Suppressor macrophage treated with lipopolysaccharide for 1 hour (primary cell): ENCODE measurements around the gene TPP1.

ENCODE experiments used
- DNase-seq, 3 donors: peaks; one replicate each; pipeline ENCODE4 v3.0.0-alpha.2; 2020 to 2022

TPP1 gene

DNA sequence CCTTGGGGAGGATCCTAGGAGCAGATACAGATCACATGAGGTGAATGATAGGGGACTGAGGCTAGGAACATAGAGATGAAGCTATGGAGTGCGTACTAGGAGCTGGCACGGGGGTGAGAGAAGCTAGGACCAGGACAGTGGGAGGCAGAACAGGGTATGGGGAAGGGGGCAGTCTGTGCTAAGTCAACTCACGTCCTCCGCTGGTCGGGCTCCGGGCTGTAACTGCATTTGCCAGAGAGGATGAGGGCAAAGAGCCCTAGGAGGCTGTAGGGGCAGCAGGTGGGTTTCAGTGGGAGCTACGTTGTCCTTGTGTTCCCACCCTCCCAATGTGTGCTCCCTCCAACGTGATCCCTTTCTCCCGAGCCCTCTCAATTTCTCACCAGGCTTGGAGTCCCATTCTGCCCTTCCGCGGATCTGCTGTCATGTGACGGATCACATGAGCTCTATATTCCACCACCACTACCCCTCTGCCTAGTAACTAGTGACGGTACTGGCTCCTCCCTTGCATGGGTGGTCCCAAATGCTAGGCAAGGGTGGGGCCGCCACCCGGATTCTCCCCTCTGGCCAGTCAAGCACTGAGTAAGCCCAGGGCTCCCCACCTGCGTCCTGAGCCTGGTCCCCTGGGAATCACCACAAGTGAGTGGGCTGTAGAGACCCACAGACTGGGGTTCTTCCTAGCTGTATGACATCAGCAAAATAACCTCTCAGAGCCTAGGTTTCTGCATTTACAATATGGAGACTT lies at the start of gene TPP1:
TSS of gene TPP1 (minus strand) at position 419 of the 742 bp plus-strand sequence. CDS start at position 397, 22 bp downstream.
- DNase-seq: peak; percentile 97 to 98 (median 97)

- DNase-seq: peak; percentile 38 to 67 (median 60)
These were observed 48.6 kb upstream of the TPP1 start for GRCh38 chr11:6667733-6668374.

- DNase-seq: no peak
These were observed 47.3 kb upstream of the TPP1 start for GRCh38 chr11:6666302-6667183.

DNA sequence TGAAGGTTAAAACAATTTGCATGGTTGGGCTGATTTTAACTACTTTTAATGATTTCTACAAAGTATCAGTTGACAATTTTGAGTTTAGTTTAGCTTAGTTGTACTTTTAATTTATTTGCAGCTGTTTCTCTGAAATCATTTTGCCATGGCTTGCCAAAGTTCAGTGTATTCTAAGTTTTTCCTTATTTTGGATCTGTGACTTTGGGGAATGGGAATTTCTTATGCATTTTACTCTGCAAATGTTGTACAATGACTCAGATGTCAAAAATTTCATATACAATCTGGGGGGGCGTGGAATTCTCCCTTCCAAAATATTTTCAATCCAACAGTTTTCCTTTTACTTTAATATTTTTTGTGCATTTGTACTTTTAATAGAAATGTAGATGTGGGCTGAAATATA lies 45.3 kb upstream of the TPP1 start:
- DNase-seq: no peak

- DNase-seq: no peak
These were observed 44.7 kb upstream of the TPP1 start for GRCh38 chr11:6663794-6664469.

- DNase-seq: no peak
These were observed 41.5 kb upstream of the TPP1 start for GRCh38 chr11:6660712-6661111.

DNA sequence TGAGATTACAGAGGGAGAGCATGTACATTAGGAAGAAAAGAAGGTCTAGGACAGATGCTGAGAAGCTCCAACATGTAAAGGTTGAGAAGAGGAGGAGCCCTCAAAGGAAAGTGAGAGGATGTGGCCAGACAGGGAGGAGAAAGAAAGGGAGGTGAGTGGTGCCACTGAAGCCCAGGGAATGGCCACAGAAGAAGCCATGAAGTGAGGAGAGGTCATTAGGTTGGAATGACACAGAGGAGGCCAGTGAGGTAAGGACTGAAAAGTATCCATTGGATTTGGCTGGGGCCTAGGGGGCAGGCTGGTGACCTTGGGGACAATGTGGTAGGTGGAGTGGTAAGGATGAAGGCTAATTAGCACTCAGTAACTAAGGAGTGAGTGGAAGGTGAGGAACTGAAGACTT lies 39.4 kb upstream of the TPP1 start:
- DNase-seq: no peak

GRCh38 chr11:6657346-6657745 lies 38.1 kb upstream of the TPP1 start:
- DNase-seq: no peak

DNA sequence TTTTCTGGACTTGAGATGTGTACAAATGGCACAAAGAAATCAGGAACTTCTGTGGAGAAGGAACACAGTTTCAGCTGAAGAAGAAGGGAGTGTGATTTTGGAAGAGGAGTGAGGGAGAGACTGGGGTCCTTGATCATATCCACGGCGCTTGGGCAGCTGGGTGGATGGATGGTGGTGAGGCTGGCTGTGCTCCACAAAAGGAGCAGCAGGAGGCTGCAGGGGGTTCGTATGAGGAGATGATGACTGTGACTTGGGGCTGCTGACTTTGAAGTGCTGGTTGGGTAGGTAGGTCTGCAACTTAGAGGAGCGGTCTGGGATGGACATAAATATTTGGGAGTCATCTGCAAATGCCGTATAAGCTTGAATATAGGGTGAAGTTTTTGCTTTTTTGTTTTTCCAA lies 37.7 kb upstream of the TPP1 start:
- DNase-seq: no peak

- DNase-seq: no peak
These were observed 37.3 kb upstream of the TPP1 start for GRCh38 chr11:6656584-6656915.

- DNase-seq: peak in 1 of 3 donors; percentile 51
These were observed 36.8 kb upstream of the TPP1 start, which contains the start of gene DCHS1 for GRCh38 chr11:6655790-6656583. DCHS1 (minus strand) TSS chr11:6655809; CDS start chr11:6641613, 14,196 bp downstream.

DNA sequence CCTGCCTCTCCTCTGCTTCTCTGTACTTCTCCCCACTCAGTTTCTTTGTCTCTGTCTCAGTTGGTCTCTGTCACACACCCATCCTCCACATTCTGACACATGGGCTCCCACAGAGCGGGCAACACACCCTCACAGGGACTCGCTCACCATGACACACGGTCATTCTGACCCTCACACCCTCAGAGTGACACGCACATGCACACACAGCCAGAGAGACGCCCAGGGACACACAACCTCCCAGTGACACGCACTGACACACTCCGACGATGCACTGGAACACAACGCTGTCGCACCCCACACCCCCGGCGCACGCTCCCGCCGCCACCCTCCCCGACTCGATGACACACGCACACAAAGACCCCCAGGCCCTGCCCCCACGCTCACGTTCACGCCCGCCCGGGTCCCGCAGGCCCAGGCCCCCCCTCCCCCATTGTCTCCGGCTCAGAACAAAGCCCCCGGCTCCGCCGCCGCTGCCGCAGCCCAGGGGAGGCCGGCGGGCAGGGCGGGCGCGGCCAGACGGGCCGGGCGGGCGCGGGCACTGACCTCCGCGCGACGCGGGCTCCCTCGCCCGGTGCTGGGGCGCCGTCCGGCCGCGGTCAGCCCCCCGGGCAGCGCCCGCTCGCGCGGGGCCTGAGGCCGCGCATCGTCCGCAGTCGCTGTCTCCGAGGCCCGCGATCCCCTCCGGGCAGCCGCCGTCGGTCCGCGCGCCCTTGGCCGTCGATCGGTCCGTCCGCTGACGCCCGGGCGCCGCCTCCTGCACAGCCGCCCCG lies 36.0 kb upstream of the TPP1 start:
- DNase-seq: peak; percentile 39 to 48 (median 39)

GRCh38 chr11:6654281-6655019 lies 35.2 kb upstream of the TPP1 start:
- no peak for DNase-seq

DNA sequence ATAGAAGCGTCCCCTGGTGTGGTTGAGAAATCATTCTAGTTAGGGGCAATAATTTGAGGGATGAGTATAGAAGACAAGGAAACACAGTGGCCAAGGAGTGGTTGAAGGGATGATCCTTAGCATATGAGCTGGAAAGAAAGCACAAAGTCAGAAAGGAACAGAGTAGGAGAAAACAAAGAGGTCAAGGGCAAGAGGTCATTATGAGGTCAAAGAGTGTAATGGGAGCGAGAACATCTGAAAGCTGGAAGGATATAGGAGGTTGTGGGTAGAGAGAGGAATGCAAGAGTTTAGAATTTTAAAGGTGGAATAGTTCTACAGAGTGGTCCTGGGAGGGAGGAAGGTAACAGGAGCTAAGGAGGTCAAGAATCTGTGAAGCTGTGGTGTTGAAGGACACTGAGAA lies 34.4 kb upstream of the TPP1 start:
- no peak for DNase-seq

DNA sequence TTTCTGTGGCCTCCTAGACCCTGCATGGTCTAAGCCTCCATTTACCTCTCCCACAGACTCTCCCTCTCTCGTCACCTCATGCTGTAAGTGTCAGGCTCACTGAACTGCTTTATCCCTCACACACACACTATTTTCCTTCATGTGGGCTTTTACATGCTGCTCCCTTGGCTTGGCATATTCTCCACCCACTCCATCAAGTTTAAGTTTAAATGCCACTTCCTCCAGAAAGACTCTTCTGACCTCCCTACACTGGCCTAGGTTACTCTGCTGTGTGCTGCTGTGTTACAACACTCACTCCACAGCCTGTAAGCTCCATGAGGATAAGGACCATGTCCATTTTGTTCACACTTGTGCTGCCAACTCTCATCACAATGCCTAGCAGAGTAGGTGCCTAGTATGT lies 33.9 kb upstream of the TPP1 start:
- DNase-seq: peak; percentile 21 to 42 (median 42)

DNA sequence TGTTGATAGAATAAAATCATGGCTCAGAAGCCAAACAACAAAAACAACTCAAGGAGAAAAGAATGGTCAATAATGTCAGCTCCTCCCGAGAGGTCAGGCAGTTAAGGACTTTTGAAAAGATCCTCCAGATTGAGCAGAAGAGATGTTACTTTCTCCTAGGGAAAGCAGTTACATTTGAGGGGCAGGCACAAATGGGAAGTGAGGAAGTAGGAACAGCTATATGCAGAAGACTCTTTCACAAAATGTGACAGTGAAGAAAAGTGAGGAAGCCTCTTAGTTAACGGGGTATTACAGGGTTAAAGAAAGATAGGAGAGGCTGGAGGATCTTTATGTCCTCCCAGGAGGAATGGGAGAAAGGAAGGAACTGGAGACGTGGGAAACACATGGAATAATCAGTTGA lies 33.0 kb upstream of the TPP1 start:
- peak in 2 of 3 donors; percentile 9 to 23 for DNase-seq

DNA sequence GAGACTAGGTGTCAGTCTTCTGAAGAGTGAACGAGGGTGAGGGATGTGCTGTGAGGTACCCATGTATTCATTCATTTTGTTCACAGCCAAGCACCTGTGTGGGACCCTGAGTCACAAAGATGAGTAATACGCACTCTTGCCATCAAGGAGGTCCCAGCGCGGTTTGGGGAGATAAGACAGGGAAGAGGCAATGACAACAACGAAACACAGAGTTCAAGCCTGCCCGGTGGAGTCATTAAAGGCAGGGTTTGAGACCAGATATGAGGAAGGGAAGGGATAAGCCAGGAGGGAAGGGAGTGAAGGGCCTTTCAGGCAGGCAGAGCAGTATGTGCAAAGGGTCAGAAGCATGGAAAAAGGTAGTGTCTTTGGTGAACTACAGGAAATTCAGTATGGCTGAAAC lies 31.8 kb upstream of the TPP1 start:
- DNase-seq: no peak

- no peak for DNase-seq
These were observed 30.9 kb upstream of the TPP1 start for GRCh38 chr11:6650104-6650503.

GRCh38 chr11:6648501-6648900 lies 29.3 kb upstream of the TPP1 start:
- DNase-seq: peak; percentile 50 to 59 (median 53)

GRCh38 chr11:6647836-6648235 lies 28.6 kb upstream of the TPP1 start:
- no peak for DNase-seq
